Skeletal muscle tissue (tissue), 4 donors: ENCODE measurements around the gene LMNA. TPM values are rescaled to one million over a fixed set of nuclear protein-coding genes. Genes with fewer than 3 reads are reported as not detected.
"Not testable (repeated sequence)": the region's sequence is repeated elsewhere in the genome, so short reads cannot be mapped to it uniquely, and the experiment has no call there.

Source experiments
- H3K27ac ChIP-seq: one replicate; pipeline ENCODE4 v1.7.0; 2013; ENCODE audit warnings: mild to moderate bottlenecking, low read depth, low read length, inconsistent platforms
- H3K27me3 ChIP-seq, 3 donors: one replicate each; pipeline ENCODE4 v1.7.0; 2013; ENCODE audit warnings: low read length in 3 of 3; ENCODE audit not compliant: control insufficient read depth in 3 of 3, insufficient read depth in 3 of 3
- H3K36me3 ChIP-seq, 3 donors: one replicate each; pipeline ENCODE4 v1.7.0; 2013; ENCODE audit warnings: low read length in 3 of 3; ENCODE audit not compliant: control insufficient read depth in 3 of 3, insufficient read depth in 3 of 3
- H3K4me1 ChIP-seq, 3 donors: one replicate each; pipeline ENCODE4 v1.7.0; 2013; ENCODE audit warnings: low read length in 3 of 3, mild to moderate bottlenecking in 3 of 3; ENCODE audit not compliant: control insufficient read depth in 3 of 3, insufficient read depth in 3 of 3
- H3K4me3 ChIP-seq, 3 donors: one replicate each; pipeline ENCODE4 v1.7.0; 2013; ENCODE audit warnings: low read length in 3 of 3
- H3K9ac ChIP-seq, 3 donors: one replicate each; pipeline ENCODE4 v1.7.0; 2013; ENCODE audit warnings: low read length in 3 of 3, mild to moderate bottlenecking in 3 of 3, moderate library complexity in 2 of 3, low read depth in 1 of 3
- H3K9me3 ChIP-seq, 3 donors: one replicate each; pipeline ENCODE4 v1.7.0; 2013; ENCODE audit warnings: low read length in 3 of 3; ENCODE audit not compliant: control insufficient read depth in 3 of 3
- total RNA-seq: library from RNA; depleted of rRNA; stranded (reverse); fragments of >200 nt; gene quantifications from one replicate; pipeline ENCODE4 v1.2.3, GENCODE V29; 2014
- donor health status: Osteomylitis.

Gene LMNA
- total RNA-seq: 399 TPM

DNA sequence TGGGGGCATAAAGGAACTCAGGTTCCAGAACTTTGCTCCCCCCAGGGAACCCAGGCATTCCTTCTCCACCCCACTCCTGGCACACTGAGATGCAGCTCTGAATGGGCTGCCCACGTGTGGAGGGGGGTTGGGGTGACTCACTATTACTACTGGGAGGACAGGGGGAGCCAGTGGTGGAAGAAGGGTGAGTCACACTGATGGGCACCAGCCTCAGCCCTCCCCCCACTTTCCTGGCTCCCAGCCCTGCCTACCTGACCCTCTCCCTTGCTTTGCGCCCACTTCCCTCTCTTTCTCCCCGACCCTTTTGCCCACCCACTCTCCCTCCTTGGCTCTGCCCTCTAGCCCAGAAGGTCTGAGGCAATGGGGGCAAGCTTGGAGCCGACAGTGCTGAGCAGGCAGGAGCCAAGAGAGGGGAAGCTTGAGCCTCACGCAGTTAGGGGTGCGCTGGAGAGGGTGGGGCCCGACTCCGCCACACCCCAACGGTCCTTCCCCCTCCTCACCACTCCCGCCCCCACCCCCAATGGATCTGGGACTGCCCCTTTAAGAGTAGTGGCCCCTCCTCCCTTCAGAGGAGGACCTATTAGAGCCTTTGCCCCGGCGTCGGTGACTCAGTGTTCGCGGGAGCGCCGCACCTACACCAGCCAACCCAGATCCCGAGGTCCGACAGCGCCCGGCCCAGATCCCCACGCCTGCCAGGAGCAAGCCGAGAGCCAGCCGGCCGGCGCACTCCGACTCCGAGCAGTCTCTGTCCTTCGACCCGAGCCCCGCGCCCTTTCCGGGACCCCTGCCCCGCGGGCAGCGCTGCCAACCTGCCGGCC, at the start of gene LMNA:
LMNA (plus strand) TSS at position 611 of the 818 bp plus-strand sequence. CDS start 208 bp downstream, outside the sequence.
- Histone ChIP-seq H3K4me1 (peaks cover 43 to 60% (median 43%) of the 10 kb centered on the region in 3 donors), H3K9ac (peak within 1 kb of the TSS; percentile 99 to 100 (median 100)), H3K9me3 (no peaks in the 10 kb centered on the region), H3K27me3 (no peaks in the 10 kb centered on the region), H3K4me3 (peak within 1 kb of the TSS; percentile 96 to 100 (median 100)), H3K27ac (peak within 1 kb of the TSS; percentile 97), H3K36me3 (peaks cover 0 to 6% (median 4%) of the 10 kb centered on the region in 3 donors)

GRCh38 chr1:156065212-156065611, 49.3 kb upstream of the LMNA start:
- H3K9me3 ChIP-seq: no peaks in the 10 kb centered on the region
- H3K36me3 ChIP-seq: no peaks in the 10 kb centered on the region
- H3K4me3 ChIP-seq: no peak overlapping the region
- H3K9ac ChIP-seq: no peak overlapping the region
- peaks cover 0 to 7% (median 7%) of the 10 kb centered on the region in 3 donors for H3K4me1 ChIP-seq
- H3K27ac ChIP-seq: no peak overlapping the region
- no peaks in the 10 kb centered on the region for H3K27me3 ChIP-seq

DNA sequence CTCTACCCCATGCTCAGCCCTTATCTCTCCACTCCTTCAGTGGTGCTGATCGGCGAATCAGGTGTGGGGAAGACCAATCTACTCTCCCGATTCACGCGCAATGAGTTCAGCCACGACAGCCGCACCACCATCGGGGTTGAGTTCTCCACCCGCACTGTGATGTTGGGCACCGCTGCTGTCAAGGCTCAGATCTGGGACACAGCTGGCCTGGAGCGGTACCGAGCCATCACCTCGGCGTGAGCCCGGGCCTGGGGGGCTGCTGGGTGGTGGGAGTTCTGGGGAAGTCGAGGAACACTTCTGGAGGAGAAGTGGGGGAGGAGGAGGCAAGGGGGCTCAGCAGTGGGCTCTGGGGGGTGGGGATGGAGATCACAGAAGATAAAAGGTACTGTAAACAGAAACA, 48.6 kb upstream of the LMNA start:
- Histone ChIP-seq H3K4me1 (peaks cover 0 to 8% (median 7%) of the 10 kb centered on the region in 3 donors), H3K4me3 (no peak overlapping the region), H3K27ac (no peak overlapping the region), H3K27me3 (no peaks in the 10 kb centered on the region), H3K36me3 (no peaks in the 10 kb centered on the region), H3K9me3 (no peaks in the 10 kb centered on the region), H3K9ac (no peak overlapping the region)

DNA sequence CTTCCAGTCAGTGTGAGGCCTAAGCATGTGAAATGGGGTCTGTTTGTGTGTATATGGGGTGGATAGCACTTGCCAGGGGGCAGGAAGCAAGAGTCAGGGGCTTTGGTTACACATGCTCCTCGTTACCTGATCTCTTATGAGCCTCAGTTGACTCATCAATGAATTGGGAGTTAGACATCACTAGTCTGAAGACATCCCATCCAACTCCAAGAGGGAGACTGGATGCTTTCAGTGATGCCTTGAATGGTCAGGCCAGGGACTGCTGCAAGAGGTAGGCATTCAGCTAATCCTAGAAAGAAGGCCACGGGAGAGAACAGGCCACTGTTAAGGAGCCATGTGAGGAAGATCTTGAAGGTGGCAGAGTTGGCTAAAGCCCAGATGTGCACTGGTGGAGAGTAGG, 47.2 kb upstream of the LMNA start:
- Histone ChIP-seq H3K4me3 (no peak overlapping the region), H3K27ac (no peak overlapping the region)

DNA sequence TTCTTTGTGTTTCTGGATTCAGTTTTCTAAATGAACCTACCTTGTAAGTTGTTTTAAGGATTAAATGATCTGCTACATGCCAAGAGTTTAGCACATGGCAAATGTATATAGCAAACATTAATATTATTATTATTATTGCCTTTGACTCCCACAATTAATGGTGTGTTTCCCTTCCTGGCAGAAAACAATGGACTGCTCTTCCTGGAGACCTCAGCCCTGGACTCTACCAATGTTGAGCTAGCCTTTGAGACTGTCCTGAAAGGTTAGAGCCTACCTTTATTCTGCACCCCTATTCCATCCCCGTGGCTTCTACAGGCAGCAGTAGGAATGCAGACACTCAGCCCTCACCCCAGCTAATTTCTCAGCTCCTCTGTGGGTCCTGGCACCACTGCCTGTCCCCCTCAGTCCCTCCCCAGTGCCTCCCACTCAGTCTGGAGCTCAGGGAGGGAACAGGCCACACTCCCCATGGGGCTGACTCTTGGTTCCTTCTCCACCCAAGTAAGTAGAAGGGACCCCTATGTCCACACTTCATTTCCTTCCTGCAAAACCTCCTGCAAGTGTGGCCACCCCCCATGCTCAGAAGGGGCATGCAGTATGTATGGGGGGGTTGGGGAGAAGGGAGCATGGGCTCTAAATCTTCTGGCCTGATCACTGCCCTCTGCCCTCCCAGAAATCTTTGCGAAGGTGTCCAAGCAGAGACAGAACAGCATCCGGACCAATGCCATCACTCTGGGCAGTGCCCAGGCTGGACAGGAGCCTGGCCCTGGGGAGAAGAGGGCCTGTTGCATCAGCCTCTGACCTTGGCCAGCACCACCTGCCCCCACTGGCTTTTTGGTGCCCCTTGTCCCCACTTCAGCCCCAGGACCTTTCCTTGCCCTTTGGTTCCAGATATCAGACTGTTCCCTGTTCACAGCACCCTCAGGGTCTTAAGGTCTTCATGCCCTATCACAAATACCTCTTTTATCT, 44.7 kb upstream of the LMNA start:
- H3K9me3 ChIP-seq: no peaks in the 10 kb centered on the region
- H3K27ac ChIP-seq: no peak overlapping the region

More for the DNA sequence above, 47.2 kb upstream of the LMNA start:
- no peaks in the 10 kb centered on the region for H3K9me3 ChIP-seq
- H3K9ac ChIP-seq: no peak overlapping the region
- peaks cover 0 to 8% (median 7%) of the 10 kb centered on the region in 3 donors for H3K4me1 ChIP-seq
- no peaks in the 10 kb centered on the region for H3K27me3 ChIP-seq
- H3K36me3 ChIP-seq: no peaks in the 10 kb centered on the region

DNA sequence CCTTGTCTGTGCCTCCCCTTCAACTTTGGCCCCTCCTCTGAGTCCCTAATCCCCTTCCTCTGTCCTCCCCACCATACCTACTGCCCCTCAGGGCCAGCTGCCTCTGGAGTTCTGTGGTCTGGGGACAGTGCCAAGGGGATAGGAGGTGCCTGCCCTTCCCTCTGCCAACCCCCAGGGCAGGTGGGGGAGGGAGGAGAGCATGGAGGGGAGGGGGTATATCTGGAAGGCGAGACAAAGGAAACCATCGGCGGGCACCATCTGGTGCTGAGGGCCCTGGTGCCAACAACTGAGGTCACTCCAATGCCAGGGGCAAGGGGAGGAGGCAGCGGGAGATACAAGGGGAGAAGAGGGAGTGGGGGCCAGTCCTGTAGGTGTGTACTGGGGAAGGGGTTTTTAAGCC, 44.0 kb upstream of the LMNA start:
- Histone ChIP-seq H3K9me3 (no peaks in the 10 kb centered on the region), H3K27me3 (no peaks in the 10 kb centered on the region), H3K4me1 (peaks cover 7 to 8% (median 7%) of the 10 kb centered on the region in 3 donors), H3K4me3 (no peak overlapping the region), H3K9ac (no peak overlapping the region), H3K27ac (no peak overlapping the region), H3K36me3 (no peaks in the 10 kb centered on the region)

More for the DNA sequence above, 44.7 kb upstream of the LMNA start:
- Histone ChIP-seq H3K36me3 (no peaks in the 10 kb centered on the region), H3K27me3 (no peaks in the 10 kb centered on the region), H3K4me1 (peaks cover 0 to 8% (median 7%) of the 10 kb centered on the region in 3 donors), H3K4me3 (no peak overlapping the region), H3K9ac (no peak overlapping the region)

- not testable (repeated sequence) for H3K27me3 ChIP-seq, H3K36me3 ChIP-seq, H3K9me3 ChIP-seq, H3K9ac ChIP-seq, H3K4me3 ChIP-seq, H3K27ac ChIP-seq
- H3K4me1 ChIP-seq: peaks cover 7 to 13% (median 8%) of the 10 kb centered on the region in 3 donors
These were observed 43.1 kb upstream of the LMNA start for GRCh38 chr1:156071332-156071816.

- Histone ChIP-seq H3K4me1 (peaks cover 7 to 16% (median 8%) of the 10 kb centered on the region in 3 donors), H3K27ac (no peak overlapping the region), H3K36me3 (no peaks in the 10 kb centered on the region), H3K9me3 (no peaks in the 10 kb centered on the region), H3K4me3 (no peak overlapping the region), H3K27me3 (no peaks in the 10 kb centered on the region), H3K9ac (no peak overlapping the region)
These were observed 42.3 kb upstream of the LMNA start for GRCh38 chr1:156072251-156072650.

DNA sequence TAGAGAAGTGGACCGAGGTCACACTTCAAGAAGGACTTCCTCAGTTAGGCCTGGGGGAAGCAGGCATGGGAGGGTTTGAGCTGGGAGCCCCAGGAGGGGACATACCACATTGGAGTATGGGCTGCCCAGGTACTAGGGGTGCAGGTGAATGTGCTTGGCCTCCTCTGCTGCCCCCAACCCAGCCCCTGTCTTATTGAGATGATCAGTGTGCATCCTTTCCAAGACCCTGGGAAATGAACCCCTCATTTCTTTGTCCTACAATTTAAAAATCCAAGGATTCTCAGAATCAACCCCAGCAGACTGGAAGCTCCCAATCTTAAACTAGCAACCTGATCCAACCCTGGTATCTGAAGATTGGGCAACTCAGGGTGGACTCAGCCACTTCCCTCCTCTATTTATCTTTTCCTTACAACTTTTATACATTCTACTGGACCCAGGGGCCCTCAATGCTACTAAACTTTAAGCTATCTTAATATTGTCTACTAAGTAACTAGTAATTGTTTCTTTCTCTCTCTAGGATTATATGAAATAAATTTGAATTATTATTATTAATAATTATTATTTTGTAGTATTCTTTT, 41.3 kb upstream of the LMNA start:
- Histone ChIP-seq H3K4me3 (no peak overlapping the region), H3K9ac (no peak overlapping the region), H3K36me3 (no peaks in the 10 kb centered on the region), H3K9me3 (no peaks in the 10 kb centered on the region), H3K4me1 (peaks cover 7 to 16% (median 8%) of the 10 kb centered on the region in 3 donors), H3K27ac (no peak overlapping the region), H3K27me3 (no peaks in the 10 kb centered on the region)
